22Rv1 (cell line): ENCODE results near the gene PIGQ.

ENCODE experiments used
- H3K27ac ChIP-seq: fragments of 450-650 bp; 2 replicates; pipeline ENCODE4 v1.5.1; 2017
- CTCF ChIP-seq: fragments of 450-650 bp; IDR thresholded peaks from 2 replicates; pipeline ENCODE4 v1.5.1; 2017; ENCODE audit warnings: mild to moderate bottlenecking
- ZFX ChIP-seq: fragments of 450-650 bp; IDR thresholded peaks from 2 replicates; pipeline ENCODE4 v1.6.1; 2017; ENCODE audit warnings: antibody characterized with exemption, borderline replicate concordance

The PIGQ gene

GRCh38 chr16:535446-536405 is 34.0 kb upstream of the PIGQ start:
- H3K27ac ChIP-seq = no peak overlapping the region
- TF ChIP-seq ZFX = no peak
- no peak for TF ChIP-seq CTCF

- TF ChIP-seq CTCF = no peak
- TF ChIP-seq ZFX = no peak
- no peak overlapping the region for H3K27ac ChIP-seq
Measured at GRCh38 chr16:536746-537145, 33.0 kb upstream of the PIGQ start.

- H3K27ac ChIP-seq = no peak overlapping the region
- TF ChIP-seq CTCF = 0 out of 2 replicates have a peak, but pooled peaks have one; percentile 20
- TF ChIP-seq ZFX = no peak
Measured at GRCh38 chr16:537415-538335, 32.1 kb upstream of the PIGQ start.

- no peak overlapping the region for H3K27ac ChIP-seq
- TF ChIP-seq ZFX = no peak
- no peak for TF ChIP-seq CTCF
Measured at GRCh38 chr16:539901-540530, 29.8 kb upstream of the PIGQ start.

- no peak for TF ChIP-seq ZFX
- TF ChIP-seq CTCF = no peak
- no peak overlapping the region for H3K27ac ChIP-seq
Measured at GRCh38 chr16:540645-541340, 29.0 kb upstream of the PIGQ start.

- no peak for TF ChIP-seq CTCF
- H3K27ac ChIP-seq = no peak overlapping the region
Measured at GRCh38 chr16:543301-544164, 26.2 kb upstream of the PIGQ start.
